ENCODE results near the gene ZBTB21. TPM values are rescaled to one million over a fixed set of nuclear protein-coding genes. Genes with fewer than 3 reads are reported as not detected.

ZBTB21 gene
- total and polyA plus RNA-seq, 10 donors: 1.9 to 21.7 (median 14.0) TPM

- no peaks in the 10 kb centered on the region for H3K27me3 ChIP-seq (replicated peaks in 1 of 7)
- peak; percentile 67 for DNase-seq
- H3K9me3 ChIP-seq: no peaks in the 10 kb centered on the region
- no peaks in the 10 kb centered on the region for H3K36me3 ChIP-seq
- H3K27ac ChIP-seq: peak overlapping the region in 7 of 8 donors; percentile 41 to 68 (median 59)
- no peak for TF ChIP-seq POLR2A (IDR thresholded peaks at IDR 0.05)
- no peak for TF ChIP-seq POLR2AphosphoS5 (IDR thresholded peaks at IDR 0.05)
- no peak for TF ChIP-seq CTCF (IDR thresholded peaks at IDR 0.05 in 8 of 11, conservative IDR thresholded peaks at IDR 0.05 in 3 of 11)
- H3K4me3 ChIP-seq: no peak overlapping the region
- intact Hi-C loops (cut with DNase I; ENCODE audit: low total_unique reads): loop anchor here (10.0 kb wide), 1 partner anchor 55 kb away; no protein-coding TSS in a partner anchor
- peaks cover 0 to 15% (median 3%) of the 10 kb centered on the region in 6 donors for H3K4me1 ChIP-seq
- WGBS, 5 donors: 63 to 79% (median 76%) methylated on average over 11 to 12 of the region's 12 CpGs
These were observed 29.8 kb upstream of the ZBTB21 start for GRCh38 chr21:42039911-42040351.

DNA sequence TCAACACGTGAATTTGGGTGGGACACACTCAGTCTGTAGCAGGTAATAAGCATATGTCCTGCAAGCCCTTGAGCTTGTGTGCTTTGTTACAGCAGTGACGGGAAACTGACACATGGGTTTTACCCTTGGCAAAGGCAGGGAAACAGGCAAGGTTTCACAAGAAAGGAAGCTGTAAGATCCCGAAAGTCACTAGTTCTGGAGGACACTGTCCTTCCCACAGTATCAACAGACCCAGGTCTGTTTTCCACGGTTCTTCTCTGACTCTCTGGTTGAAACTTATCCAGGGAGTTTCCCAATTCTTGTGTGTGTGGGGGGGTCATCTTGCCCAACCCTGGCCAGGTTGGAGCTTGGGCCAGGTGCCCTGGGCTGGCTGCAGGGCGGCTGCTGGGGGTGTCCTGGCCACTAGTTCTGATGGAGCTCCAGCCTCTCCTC lies 29.3 kb upstream of the ZBTB21 start:
- Histone ChIP-seq H3K4me3 (no peak overlapping the region), H3K9me3 (no peaks in the 10 kb centered on the region), H3K4me1 (peaks cover 0 to 15% (median 3%) of the 10 kb centered on the region in 6 donors), H3K27ac (peak overlapping the region in 7 of 8 donors; percentile 41 to 68 (median 59)), H3K27me3 (replicated peaks in 1 of 7) (no peaks in the 10 kb centered on the region), H3K36me3 (no peaks in the 10 kb centered on the region)
- intact Hi-C loops (cut with DNase I; ENCODE audit: low total_unique reads): no loop called here
- no peak for TF ChIP-seq POLR2A (IDR thresholded peaks at IDR 0.05)
- no peak for TF ChIP-seq CTCF (IDR thresholded peaks at IDR 0.05 in 8 of 11, conservative IDR thresholded peaks at IDR 0.05 in 3 of 11)
- peak in 2 of 3 donors; percentile 17 to 47 for TF ChIP-seq POLR2AphosphoS5 (IDR thresholded peaks at IDR 0.05)
- 49 to 72% (median 55%) methylated on average over 5 of the region's 5 CpGs for WGBS, 5 donors
- DNase-seq: peak; percentile 43

- 70 to 78% (median 76%) methylated on average over 8 of the region's 8 CpGs for WGBS, 5 donors
- Histone ChIP-seq H3K36me3 (no peaks in the 10 kb centered on the region), H3K27ac (peak overlapping the region in 6 of 8 donors; percentile 41 to 68 (median 56)), H3K4me3 (no peak overlapping the region), H3K4me1 (peaks cover 0 to 15% (median 3%) of the 10 kb centered on the region in 6 donors), H3K9me3 (no peaks in the 10 kb centered on the region), H3K27me3 (replicated peaks in 1 of 7) (no peaks in the 10 kb centered on the region)
- intact Hi-C loops (cut with DNase I; ENCODE audit: low total_unique reads): no loop called here
- no peak for TF ChIP-seq POLR2A (IDR thresholded peaks at IDR 0.05)
- TF ChIP-seq POLR2AphosphoS5 (IDR thresholded peaks at IDR 0.05): no peak
- TF ChIP-seq CTCF (IDR thresholded peaks at IDR 0.05 in 8 of 11, conservative IDR thresholded peaks at IDR 0.05 in 3 of 11): no peak
- DNase-seq: peak; percentile 21
These were observed 28.8 kb upstream of the ZBTB21 start for GRCh38 chr21:42038826-42039425.

- Histone ChIP-seq H3K27me3 (replicated peaks in 1 of 7) (no peaks in the 10 kb centered on the region), H3K9me3 (no peaks in the 10 kb centered on the region), H3K27ac (peak overlapping the region in 3 of 8 donors; percentile 59 to 68 (median 61)), H3K4me1 (peaks cover 0 to 15% (median 3%) of the 10 kb centered on the region in 6 donors), H3K36me3 (no peaks in the 10 kb centered on the region), H3K4me3 (no peak overlapping the region)
- intact Hi-C loops (cut with DNase I; ENCODE audit: low total_unique reads): no loop called here
- DNase-seq: peak; percentile 47
- TF ChIP-seq CTCF (IDR thresholded peaks at IDR 0.05 in 8 of 11, conservative IDR thresholded peaks at IDR 0.05 in 3 of 11): no peak
- no peak for TF ChIP-seq POLR2A (IDR thresholded peaks at IDR 0.05)
- TF ChIP-seq POLR2AphosphoS5 (IDR thresholded peaks at IDR 0.05): no peak
- 90 to 98% (median 95%) methylated on average over 10 of the region's 10 CpGs for WGBS, 5 donors
These were observed 28.2 kb upstream of the ZBTB21 start for GRCh38 chr21:42038393-42038792.

Data from spleen (tissue), 11 donors.